Stomach (tissue), 4 donors: ENCODE measurements around the gene ATP8B4.

Experiments
- CTCF ChIP-seq, 7 experiments: fragments of 450-650 bp in 4 of 7; fragments of 200-600 bp in 3 of 7; sonication (generic) in 3 of 7; IDR thresholded peaks; one replicate each; pipeline ENCODE4 v1.5.1; 2016 to 2019; ENCODE audit warnings: antibody characterized with exemption in 7 of 7, control low read depth in 2 of 7, mild to moderate bottlenecking in 1 of 7
- POLR2A ChIP-seq, 4 donors: fragments of 450-650 bp; IDR thresholded peaks; one replicate each; pipeline ENCODE4 v1.6.1; 2016; ENCODE audit warnings: antibody characterized with exemption in 4 of 4, control low read depth in 2 of 4, mild to moderate bottlenecking in 1 of 4, moderate library complexity in 1 of 4

GRCh38 chr15:50117431-50118027 lies 1.5 kb downstream of the ATP8B4 start:
- TF ChIP-seq POLR2A (IDR thresholded peaks at IDR 0.05) = no peak
- no peak for TF ChIP-seq CTCF (IDR thresholded peaks at IDR 0.05)
